SU-DHL-6 (cell line): ENCODE results near the gene DNER.

Source experiments
- H2AFZ ChIP-seq: fragments of 200-600 bp; sonication (generic); 2 replicates; pipeline ENCODE4 v1.6.1; 2014; ENCODE audit warnings: low read depth, mild to moderate bottlenecking, moderate library complexity, mixed read lengths, antibody characterized with exemption, low read length; ENCODE audit not compliant: severe bottlenecking
- H3F3A ChIP-seq: fragments of 200-600 bp; shearing (Covaris generic); 2 replicates; pipeline ENCODE4 v1.6.0; 2016; ENCODE audit warnings: antibody characterized with exemption, mild to moderate bottlenecking; ENCODE audit not compliant: insufficient read depth
- H3K27ac ChIP-seq: fragments of 200-600 bp; sonication (generic); 2 replicates; pipeline ENCODE4 v1.5.1; 2016; ENCODE audit warnings: low read depth, mild to moderate bottlenecking, low read length, moderate library complexity, mixed read lengths
- H3K27me3 ChIP-seq: fragments of 200-600 bp; sonication (generic), shearing (Covaris generic); 2 replicates; pipeline ENCODE4 v1.6.0; 2014; ENCODE audit warnings: mild to moderate bottlenecking, low read length
- H3K36me3 ChIP-seq: fragments of 200-600 bp; sonication (generic); 2 replicates; pipeline ENCODE4 v1.6.1; 2014; ENCODE audit warnings: mild to moderate bottlenecking, low read length, mixed read lengths
- H3K4me2 ChIP-seq: fragments of 300-600, 200-600 bp; shearing (Covaris generic), sonication (generic); 2 replicates; pipeline ENCODE4 v1.6.0; 2014; ENCODE audit warnings: low read length, low read depth, mild to moderate bottlenecking; ENCODE audit not compliant: poor library complexity, severe bottlenecking
- H3K4me3 ChIP-seq: fragments of 200-600 bp; sonication (generic); 2 replicates; pipeline ENCODE4 v1.5.1; 2014; ENCODE audit warnings: antibody characterized with exemption, low read length, mild to moderate bottlenecking, mixed read lengths; ENCODE audit not compliant: insufficient read depth, poor library complexity, severe bottlenecking
- H3K79me2 ChIP-seq: fragments of 200-600 bp; sonication (generic); 2 replicates; pipeline ENCODE4 v1.6.1; 2014; ENCODE audit warnings: mild to moderate bottlenecking, low read length, moderate library complexity; ENCODE audit not compliant: insufficient read depth
- H3K9ac ChIP-seq: fragments of 200-600 bp; sonication (generic); 2 replicates; pipeline ENCODE4 v1.7.0; 2014; ENCODE audit warnings: mild to moderate bottlenecking, low read length
- H3K9me2 ChIP-seq: fragments of 200-600 bp; sonication (generic); replicated peaks from 2 replicates; pipeline ENCODE4 v1.6.1; 2014; ENCODE audit warnings: low read length; ENCODE audit not compliant: insufficient read depth
- H3K9me3 ChIP-seq: fragments of 200-600 bp; sonication (generic); 2 replicates; pipeline ENCODE4 v1.6.1; 2014; ENCODE audit warnings: low read length, mixed read lengths; ENCODE audit not compliant: insufficient read depth
- H4K20me1 ChIP-seq: fragments of 200-600 bp; sonication (generic); 2 replicates; pipeline ENCODE4 v1.6.1; 2014; ENCODE audit warnings: low read depth, mild to moderate bottlenecking, antibody characterized with exemption, low read length, moderate library complexity, mixed read lengths
- CTCF ChIP-seq: fragments of 200-600 bp; sonication (generic); IDR thresholded peaks from one replicate; pipeline ENCODE4 v1.5.1; 2017; ENCODE audit warnings: antibody characterized with exemption, mild to moderate bottlenecking, low read length, moderate library complexity; ENCODE audit not compliant: insufficient read depth, poor library complexity, severe bottlenecking
- EZH2phosphoT487 ChIP-seq: fragments of 200-600 bp; sonication (generic), shearing (Covaris generic); conservative IDR thresholded peaks from 2 replicates; pipeline ENCODE4 v1.6.1; 2018; ENCODE audit warnings: mild to moderate bottlenecking, antibody characterized with exemption, low read length, moderate library complexity, mixed read lengths

The DNER gene

GRCh38 chr2:229582151-229582550 lies 132.2 kb downstream of the DNER start:
- H3K36me3 ChIP-seq, result no peaks in the 10 kb centered on the region
- H3K79me2 ChIP-seq, result no peaks in the 10 kb centered on the region
- no peak overlapping the region for H3K9ac ChIP-seq
- TF ChIP-seq CTCF (no peak), EZH2phosphoT487 (no peak)
- H3K27ac ChIP-seq, result no peak overlapping the region
- H3K4me2 ChIP-seq, result no peak overlapping the region
- H2AFZ ChIP-seq, result no peak overlapping the region
- no peak overlapping the region for H3K4me3 ChIP-seq
- no peaks in the 10 kb centered on the region for H3K9me2 ChIP-seq
- no peaks in the 10 kb centered on the region for H3K27me3 ChIP-seq
- H3F3A ChIP-seq, result no peaks in the 10 kb centered on the region
- H4K20me1 ChIP-seq, result no peaks in the 10 kb centered on the region
- H3K9me3 ChIP-seq, result no peaks in the 10 kb centered on the region

DNA sequence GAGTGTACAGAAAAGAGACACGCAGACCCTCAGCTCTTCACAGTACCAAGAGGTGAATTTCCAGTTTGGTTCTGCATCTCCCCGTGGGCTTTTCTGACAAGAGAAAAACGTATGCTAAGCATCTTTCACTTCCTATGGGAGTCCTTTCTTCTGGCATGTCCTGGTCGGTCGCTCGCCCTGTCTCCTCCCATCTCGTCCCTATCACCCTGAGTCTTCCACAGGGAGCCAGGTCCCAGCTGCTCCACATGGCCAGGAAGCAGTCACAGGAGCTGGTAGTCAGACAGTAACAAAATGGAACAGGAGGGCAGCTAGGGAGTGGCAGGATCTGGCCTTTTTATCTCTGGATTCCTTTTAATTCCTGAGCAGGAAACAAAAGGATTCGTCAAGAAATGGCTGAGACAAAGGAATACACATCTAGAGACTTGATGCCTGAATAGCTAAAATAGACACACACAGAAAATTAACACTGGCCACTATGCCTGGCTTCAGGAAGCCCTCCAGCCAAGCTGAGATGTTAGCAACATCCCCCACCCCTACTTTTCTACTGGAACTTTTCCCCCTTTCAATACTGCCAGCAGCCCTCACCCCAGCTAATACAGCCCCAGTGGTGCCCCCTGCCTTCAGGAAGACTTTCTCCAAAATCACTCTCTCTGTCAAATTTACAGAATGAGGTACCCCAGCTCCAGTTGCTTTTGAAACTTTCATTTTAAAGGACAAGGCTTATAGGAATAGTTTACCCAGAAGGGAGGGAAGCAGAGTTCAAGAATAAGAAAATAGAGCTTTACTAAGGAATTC lies 136.1 kb downstream of the DNER start:
- no peak overlapping the region for H2AFZ ChIP-seq
- no peak overlapping the region for H3K4me2 ChIP-seq
- no peak for TF ChIP-seq EZH2phosphoT487
- no peak for TF ChIP-seq CTCF

DNA sequence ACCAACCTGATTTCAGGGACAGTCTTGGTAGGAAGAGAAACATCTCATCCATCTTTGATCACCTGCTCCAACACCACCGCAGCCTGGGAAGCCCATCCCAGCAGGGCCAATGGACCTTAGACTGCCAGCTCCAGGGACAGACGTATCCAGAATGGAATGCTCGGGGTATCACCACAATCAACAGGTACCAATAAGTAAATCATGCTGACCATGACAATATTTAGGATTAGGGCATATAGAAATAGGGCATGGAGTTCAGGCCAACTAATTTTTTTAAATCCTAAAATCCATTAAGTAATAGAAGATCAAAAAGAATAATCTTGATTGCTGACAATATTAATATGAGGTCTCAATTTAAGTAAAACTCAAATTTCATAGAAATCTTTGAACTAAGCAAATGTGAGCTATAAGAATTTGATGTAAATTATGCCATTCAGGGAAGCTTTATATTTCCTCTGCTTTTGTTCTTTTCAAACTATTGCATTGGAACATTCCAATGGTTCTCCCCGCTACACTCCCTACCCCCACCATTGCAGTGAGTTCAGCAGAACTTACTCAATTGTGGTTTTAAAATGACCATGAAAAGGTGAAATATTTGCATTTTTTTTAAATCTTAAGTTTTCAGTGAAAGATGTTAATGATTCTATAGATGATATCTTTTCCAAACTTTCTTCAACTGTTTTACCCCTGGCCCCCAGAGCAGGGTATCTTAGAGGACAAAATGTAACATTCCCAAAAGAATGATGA lies 138.6 kb downstream of the DNER start:
- H3K79me2 ChIP-seq, result no peaks in the 10 kb centered on the region
- no peaks in the 10 kb centered on the region for H3K27me3 ChIP-seq
- H3K4me3 ChIP-seq, result no peak overlapping the region
- no peaks in the 10 kb centered on the region for H3K9me2 ChIP-seq
- no peaks in the 10 kb centered on the region for H3F3A ChIP-seq
- H2AFZ ChIP-seq, result no peak overlapping the region
- H3K4me2 ChIP-seq, result no peak overlapping the region
- H3K9ac ChIP-seq, result no peak overlapping the region
- H3K27ac ChIP-seq, result no peak overlapping the region
- H3K36me3 ChIP-seq, result no peaks in the 10 kb centered on the region
- H3K9me3 ChIP-seq, result no peaks in the 10 kb centered on the region
- TF ChIP-seq CTCF (no peak), EZH2phosphoT487 (no peak)
- H4K20me1 ChIP-seq, result no peaks in the 10 kb centered on the region

More for the DNA sequence above, 136.1 kb downstream of the DNER start:
- no peaks in the 10 kb centered on the region for H3K27me3 ChIP-seq
- H3F3A ChIP-seq, result no peaks in the 10 kb centered on the region
- no peaks in the 10 kb centered on the region for H4K20me1 ChIP-seq
- no peak overlapping the region for H3K9ac ChIP-seq
- no peaks in the 10 kb centered on the region for H3K79me2 ChIP-seq
- H3K4me3 ChIP-seq, result no peak overlapping the region
- no peaks in the 10 kb centered on the region for H3K9me2 ChIP-seq
- no peak overlapping the region for H3K27ac ChIP-seq
- no peaks in the 10 kb centered on the region for H3K9me3 ChIP-seq
- H3K36me3 ChIP-seq, result no peaks in the 10 kb centered on the region
